GM12865 (cell line): Measurements from ENCODE around the gene OR6X1.

ENCODE experiments used
- DNase-seq: peaks from one replicate; pipeline ENCODE4 v3.0.0; 2010; ENCODE audit warnings: low read depth
- H3K4me3 ChIP-seq: 2 replicates; pipeline ENCODE4 v1.5.1; 2011; ENCODE audit warnings: mild to moderate bottlenecking, low read depth, low read length, control low read depth
- CTCF ChIP-seq: IDR thresholded peaks from 2 replicates; pipeline ENCODE4 v1.5.1; 2011; ENCODE audit warnings: low read length, control low read depth, low read depth, inconsistent platforms; ENCODE audit not compliant: insufficient read depth; ENCODE audit errors: missing control alignments

Gene OR6X1

GRCh38 chr11:123742031-123742723, 12.1 kb downstream of the OR6X1 start:
- TF ChIP-seq CTCF = no peak
- H3K4me3 ChIP-seq = peak overlapping the region; percentile 94
- DNase-seq = no peak

- peak within 1 kb of the TSS; percentile 94 for H3K4me3 ChIP-seq
- TF ChIP-seq CTCF = no peak
- peak; percentile 93 for DNase-seq
Observed at GRCh38 chr11:123741159-123742030, 12.9 kb downstream of the OR6X1 start, which contains the start of gene ZNF202. ZNF202 (minus strand) TSS chr11:123741660; CDS start chr11:123730888, 10,772 bp downstream.

GRCh38 chr11:123740787-123741158, 13.5 kb downstream of the OR6X1 start:
- H3K4me3 ChIP-seq = peak overlapping the region; percentile 94
- no peak for TF ChIP-seq CTCF
- DNase-seq = no peak

GRCh38 chr11:123738374-123738773, 15.9 kb downstream of the OR6X1 start:
- TF ChIP-seq CTCF = no peak
- no peak for DNase-seq
- no peak overlapping the region for H3K4me3 ChIP-seq

GRCh38 chr11:123736769-123737168, 17.5 kb downstream of the OR6X1 start:
- TF ChIP-seq CTCF = no peak
- no peak for DNase-seq
- no peak overlapping the region for H3K4me3 ChIP-seq

GRCh38 chr11:123729602-123730001, 24.7 kb downstream of the OR6X1 start:
- no peak overlapping the region for H3K4me3 ChIP-seq
- DNase-seq = no peak
- TF ChIP-seq CTCF = no peak
